ENCODE measurements around the gene MLLT1.

The MLLT1 gene

DNA sequence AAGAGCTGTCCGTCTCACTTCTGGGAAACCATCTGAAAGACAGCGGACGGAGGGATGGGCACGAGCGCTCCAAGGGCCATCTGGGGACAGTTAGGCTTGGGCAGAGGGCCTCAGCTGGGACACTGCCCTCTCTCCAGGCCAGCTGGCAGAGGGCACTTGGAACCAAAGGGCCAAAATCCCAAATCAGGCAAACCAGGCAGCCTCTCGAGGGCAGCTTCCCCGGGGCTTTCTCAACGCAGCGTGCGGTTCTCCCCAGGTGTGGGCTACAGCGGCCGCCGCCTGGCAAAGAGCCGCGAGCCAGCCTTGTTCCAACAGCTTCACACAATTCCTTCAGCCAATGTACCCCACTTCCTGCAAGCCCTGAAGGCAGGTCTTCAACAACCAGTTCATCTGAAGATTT is 5.0 kb downstream of the MLLT1 start:
- no peak for DNase-seq

DNA sequence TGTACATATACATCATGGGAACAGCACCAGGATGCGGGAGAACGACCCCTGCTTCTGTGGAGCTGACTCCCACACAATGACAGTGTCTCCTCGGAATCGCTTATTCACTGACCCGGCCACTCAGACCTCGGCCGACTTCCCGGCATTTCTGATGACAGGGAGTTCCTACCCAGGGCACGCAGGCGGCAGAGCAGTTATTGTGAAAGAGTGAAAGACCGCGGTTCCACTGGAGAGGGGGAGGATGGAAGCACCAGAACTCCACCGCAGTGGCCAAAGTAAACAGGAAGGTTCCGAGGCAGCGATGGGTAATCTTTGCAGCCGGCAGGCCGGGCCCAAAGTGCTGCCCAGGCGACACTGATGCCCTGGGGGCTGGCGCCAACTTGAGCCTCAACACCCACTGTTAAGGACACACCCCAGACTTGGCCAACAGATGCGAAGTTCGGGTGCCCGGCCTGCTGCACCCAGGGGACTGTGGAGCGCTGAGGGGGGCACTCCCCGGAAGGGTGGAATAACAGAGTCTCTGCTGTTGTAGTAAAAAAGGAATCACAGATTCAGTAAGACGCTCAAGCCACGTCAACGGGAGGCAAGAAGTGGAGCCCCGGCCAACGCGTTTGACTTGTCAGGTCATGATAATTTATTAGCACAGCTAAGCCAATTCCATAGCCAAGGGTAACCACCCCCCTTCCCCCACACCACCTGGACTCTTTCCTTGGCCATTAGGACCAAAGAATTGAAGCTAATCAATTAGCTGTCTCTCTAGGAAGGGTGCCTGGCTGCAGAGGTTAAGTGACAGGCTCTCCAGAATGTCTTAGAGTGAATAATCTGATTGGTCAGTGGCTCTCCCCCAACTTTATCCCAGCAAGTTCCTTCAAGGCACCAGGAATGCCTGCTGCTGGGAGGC is 5.8 kb downstream of the MLLT1 start:
- no peak for DNase-seq

DNA sequence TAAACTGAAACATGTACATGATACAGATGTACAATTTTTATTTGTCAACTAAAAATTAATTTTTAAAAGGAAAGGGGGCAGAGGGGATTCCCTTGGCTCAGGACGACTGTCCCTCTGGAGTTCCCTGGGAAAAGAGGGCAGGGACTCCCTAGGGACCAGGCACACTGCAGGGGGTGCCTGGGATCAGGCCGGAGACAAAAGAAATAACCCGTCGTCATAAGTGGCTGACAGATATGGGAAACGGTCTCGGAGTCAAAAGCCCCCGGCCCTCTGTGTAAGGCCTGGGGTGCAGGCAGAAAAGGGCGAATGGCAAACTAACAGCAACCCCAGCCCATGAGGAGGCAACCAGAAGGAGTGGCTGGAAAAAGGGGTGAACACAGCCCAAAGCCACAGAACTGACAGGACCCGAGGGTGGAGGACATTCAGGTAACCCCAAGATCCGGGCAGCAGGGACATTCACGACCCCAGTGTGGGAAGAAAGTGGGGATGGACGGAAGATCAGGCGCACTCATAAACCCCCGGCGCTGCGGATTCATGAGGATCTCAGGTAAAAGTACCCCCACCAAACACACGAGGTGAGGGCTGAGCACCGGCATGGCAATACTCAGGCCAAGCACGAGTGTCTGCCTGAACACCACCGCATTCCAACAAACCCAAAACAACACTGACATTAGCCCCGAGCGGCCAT is 6.7 kb downstream of the MLLT1 start:
- DNase-seq = no peak

DNA sequence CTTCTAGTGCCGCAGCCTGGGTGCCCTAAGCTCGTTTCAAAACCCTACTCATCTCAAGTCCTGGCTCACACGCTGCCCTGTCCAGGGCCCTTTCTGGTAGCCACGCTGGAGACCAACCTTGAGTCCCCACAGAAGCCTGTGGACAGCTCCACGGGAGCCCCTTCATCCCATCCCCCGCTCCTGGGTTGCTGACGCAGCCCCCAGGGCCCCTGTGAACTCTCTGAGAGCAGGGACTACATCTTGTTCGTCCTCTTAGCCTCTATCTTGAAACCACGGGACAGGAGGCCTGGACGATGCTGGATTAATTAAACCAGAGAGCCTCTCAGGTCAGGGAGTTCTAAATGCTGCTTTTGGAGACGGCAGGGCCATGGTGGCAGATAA is 7.4 kb downstream of the MLLT1 start:
- no peak for DNase-seq

DNA sequence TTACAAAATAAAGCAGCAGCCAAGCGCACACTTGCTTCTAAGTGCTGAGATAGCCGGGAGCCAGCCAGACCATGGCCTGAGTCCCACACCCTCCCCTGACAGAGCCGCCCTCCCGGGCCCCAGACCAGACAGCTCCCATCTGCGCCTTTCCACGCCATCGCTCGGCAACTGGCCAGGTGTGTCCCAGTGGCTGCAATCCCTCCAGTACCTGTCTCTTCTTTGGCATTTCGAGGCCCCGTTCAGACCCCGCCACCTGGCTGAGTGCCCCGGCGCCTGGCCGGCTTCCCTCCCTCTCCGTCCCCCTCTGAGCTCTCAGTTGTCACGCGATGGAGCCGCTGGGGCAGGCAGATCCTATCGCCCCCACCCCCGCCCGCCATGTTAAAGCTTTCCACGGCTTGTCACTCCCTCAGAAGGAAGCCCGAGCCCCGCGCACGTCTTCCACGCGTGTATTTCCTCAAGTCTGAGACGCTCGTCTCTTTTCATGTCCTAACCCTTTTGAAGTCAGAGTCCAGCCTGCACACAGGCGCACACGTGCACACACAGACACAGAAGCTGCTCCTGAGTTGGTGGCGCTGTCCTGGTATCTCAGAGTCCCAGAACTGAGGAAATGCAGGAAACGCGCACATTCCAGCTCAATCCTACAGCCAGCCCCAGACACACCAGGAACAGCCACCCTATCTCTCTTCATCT is 7.9 kb downstream of the MLLT1 start:
- DNase-seq = no peak

DNA sequence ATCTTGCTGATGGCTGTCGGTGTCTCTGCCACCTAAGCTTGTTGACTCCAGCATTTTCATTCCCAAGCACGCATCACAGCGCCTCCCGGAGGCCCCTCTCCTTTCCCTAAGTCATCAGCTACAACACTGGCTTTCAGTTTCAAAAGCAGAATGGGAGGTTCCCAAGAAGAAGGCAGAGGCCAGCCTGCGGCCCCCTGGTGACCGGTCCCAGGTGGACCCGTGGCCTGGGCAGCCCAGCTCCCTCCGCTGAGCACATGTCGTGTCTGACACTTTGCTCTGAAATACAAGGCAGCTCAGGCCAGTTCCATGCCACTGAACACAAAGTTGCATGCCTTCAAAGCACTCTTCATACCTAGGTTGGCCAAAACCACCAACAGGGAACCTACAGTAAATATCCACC is 8.5 kb downstream of the MLLT1 start:
- DNase-seq = no peak

DNA sequence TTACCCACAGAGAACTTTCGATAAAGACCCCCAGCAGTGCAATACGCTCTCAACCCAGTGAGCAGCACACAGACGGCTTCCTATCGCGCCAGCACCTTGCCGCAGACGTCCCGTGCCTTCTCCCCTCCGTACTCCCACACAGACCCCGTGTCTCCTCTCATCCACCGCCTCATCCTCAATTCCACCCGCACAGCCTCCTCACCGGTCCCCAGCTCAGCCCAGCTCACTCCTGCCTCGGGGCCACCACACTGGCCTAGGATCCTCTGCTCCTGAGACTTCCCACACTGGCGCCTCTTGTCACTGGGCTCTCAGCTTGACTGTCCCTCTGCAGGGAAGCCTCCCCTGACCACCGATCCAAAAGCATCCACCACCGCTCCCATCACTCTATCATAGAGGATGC is 9.0 kb downstream of the MLLT1 start:
- DNase-seq = no peak

DNA sequence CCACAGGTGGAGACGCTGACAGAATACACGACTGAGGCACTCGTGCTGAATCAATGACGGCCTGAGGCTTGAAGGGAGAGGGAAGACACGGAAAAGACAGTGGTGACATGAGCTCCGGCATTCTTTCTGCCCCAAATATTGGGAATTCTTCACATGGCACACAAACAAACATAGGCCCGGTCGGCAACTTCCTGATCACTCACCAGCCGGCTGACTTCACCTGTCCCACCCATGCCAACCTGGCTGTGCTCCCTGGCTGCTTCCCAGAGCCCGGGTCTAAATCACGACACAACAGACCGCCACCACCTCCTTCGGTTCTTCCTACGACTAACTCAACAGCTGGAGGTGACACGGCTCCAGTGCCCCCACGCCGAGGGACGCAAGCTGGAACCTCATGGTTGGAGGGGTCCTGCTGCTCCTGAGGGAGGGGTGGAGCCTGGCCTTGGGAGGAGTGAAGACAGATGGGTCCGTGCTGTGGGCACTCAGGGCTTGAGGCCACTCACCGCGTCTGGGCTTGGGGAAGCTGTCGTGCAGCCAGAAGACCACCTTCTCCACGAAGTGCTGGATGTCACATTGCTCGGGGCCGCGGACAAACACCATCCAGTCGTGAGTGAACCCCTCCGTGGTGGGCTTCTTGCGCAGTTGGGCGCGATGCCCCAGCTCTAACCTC is 9.6 kb downstream of the MLLT1 start:
- no peak for DNase-seq

DNA sequence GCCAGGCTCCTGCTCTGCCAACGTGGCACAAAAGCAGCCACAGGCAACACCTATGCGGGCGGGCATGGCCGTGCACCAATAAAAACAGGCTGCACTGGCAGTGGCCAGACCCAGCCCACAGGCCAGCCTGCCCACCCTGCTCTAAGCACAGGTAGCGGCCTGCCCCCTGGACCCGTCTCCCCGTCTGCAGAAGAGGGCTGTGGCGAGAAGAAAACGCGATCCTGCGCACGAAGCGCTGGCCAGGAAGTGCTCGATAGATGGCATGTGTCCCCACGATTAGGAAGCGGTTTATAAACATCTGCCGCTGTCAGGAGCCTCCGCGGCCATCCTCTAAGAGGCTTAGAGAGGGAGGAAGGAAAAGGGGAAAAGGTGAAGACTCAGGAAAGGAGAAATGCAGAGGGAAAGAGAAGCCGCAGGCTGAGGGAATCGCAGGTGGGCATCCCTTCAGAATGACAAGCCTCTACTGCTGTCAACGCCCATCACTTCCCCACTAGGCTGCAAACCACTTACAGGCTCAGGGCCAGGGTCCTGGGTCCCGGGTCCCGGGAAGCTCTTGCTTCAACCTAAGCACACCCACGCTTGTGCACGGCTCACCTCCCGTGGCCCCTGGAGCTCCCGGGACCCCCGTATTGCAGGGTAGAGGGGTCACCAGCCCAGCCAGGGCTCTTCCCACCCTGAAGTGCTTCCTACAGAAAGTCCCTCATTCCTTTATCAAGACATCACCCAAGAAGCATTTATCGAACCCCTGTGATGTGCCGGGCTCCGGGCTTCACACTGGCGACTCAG is 10.5 kb downstream of the MLLT1 start:
- DNase-seq = no peak

DNA sequence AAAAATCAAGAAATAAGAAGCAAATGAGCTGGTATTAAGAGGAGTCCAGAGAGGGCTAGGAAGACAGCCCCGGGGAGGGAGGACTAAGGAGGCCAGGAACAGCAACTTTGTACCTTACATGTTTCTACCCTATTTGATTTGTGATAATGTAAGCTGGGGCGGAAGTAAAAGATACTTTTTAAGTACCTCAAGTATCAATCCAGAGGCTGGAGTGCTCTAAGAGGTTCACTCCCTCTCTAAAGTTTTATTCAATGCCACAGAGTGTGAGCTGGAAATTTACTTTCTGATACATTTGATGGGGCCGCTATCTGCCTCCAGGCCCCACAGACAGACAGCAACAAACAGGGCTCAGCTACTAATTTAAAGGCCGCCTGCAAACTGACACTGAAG is 11.4 kb downstream of the MLLT1 start:
- DNase-seq = no peak

DNA sequence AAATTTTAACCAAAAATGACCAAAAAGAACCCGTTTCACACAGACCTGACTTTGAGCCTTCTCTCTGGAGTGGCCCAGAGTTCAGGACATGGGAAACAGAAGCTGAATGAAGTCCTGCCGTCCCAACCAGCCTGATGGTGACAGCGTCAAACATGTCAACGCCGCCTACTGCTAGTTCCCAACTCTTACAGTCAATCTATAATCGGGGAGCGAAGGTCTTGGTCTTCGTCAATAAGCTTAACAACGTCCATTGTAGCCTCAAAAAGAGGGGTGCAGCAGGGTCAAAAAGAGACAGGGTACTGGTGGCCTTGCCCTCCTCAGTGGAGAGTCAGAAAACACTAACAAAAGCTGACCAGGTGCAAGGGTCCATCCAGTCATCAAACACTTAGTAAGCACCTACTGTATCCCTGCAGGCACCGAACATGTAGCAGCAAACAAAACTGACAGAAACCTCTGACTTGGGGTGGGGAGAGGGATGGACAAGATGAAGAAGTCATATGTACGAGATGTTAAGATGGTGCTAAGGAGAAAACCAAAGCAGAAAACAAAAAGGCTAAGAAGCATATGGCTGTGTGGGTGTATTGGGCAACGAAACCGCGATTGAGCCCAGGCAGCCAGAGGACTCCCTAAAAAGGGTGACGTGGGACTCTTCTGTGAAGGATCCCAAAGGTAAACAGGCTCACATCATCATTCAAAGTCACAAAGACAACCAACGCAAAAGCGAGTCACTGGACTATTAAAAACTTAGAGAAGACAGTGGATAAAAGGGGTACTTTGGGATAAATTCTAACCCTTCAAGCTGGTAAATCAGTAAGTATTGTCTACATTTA is 12.0 kb downstream of the MLLT1 start:
- DNase-seq = no peak

DNA sequence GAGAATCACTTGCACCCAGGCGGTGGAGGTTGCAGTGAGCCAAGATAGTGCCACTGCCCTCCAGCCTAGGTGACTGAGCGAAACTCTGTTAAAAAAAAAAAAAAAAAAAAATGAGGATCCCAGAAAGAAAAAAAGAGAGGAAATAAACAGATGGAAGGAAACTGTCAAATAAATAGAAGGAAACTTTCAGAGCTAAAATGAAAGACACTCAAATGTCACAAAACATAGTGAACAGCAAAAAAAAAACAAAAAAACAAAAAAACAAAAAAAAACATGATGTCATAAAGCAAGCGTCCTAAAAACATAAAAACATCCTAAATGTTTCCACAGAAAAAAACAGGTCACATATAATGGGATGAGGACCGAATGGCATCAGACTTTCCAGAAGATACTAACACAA is 15.0 kb downstream of the MLLT1 start:
- no peak for DNase-seq

DNA sequence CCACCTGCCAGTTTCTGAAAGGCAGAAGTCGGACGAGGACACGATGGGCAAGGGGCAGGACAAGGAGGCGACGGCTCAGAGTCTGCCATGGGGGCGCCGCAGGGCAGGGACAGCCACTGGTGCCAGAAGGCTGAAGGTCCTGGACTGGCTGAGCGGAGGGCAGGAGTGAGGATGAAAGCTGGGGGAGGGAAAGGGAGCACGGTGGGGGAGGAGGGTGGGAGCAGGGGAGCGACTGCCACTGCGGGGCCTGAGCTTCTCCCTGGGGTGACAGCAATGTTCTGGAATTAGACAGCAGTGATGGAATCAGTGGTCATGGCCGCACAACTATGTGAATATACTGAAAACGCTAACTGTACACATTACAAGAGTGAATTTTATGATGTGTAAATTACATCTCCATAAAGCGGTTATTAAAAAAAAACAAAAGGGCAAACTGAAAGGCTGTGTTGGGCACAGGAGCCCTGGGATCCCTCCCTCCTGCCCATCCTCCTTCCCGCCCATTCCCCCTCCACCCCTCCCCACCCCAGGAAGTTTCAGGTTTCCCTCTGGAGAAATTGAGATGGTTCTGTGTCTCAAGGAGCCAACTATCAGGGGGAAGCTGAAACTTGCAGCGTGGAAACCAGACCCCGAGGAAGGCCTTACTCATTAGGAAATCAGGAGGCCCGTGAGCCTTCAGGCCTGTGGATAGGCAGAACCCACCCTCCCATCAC is 15.9 kb downstream of the MLLT1 start:
- DNase-seq = no peak

DNA sequence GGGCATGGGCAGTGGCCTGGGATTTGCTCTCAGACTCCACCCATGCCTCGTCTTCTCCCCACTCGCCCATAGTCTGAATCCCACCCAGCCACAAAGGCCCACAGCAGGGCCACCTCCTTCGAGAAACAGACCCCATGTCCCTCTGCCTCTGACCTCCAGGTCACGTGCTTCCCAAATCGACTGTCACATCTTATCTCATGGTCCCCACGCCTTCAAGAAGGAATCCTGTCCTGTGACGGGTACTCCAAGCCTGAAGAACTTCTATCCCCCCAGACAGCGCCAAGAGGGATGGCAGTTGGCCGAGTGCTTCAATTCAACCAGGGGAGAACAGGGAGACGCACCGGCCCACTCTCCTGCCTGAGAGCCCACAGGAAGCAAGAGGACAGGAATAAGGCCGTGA is 16.5 kb downstream of the MLLT1 start:
- DNase-seq = no peak

DNA sequence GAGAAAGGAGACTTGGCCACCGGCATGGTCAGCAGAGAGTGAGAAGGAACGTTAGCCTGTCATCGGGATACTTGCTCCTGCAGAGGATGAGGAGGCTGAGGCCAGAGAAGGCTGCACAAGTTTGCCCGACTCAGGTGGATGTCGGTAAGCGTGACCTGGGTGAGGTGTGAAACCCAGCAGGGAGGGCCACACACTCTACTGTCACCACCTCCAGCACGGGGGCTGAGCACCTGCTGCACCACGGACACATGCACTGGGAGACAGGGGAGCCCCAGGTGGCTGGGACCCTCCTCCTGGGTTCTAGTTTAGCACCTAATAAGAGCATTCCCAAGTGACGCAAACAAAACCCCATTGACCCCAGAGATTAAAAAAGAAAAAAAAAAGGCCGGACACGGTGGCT is 17.3 kb downstream of the MLLT1 start:
- DNase-seq = no peak

DNA sequence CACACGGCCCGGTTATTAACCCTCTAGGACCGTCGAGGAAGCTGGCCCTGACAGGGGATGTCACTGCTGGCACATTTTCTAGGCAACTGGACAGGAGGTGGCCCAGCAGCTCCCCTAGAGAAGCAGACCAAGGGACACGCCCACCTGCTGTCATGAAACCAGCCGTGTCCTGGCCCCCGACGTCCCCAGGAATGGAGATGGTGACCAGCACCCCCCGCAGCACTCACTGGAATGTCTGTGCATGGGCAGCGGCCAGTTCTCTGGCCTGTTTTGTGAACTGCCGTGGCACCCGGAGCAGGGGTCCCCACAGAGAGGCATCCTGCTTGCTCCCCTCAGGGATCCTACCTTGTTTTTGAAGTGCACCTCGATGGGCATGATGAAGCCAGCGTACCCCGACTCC is 17.9 kb downstream of the MLLT1 start:
- no peak for DNase-seq

DNA sequence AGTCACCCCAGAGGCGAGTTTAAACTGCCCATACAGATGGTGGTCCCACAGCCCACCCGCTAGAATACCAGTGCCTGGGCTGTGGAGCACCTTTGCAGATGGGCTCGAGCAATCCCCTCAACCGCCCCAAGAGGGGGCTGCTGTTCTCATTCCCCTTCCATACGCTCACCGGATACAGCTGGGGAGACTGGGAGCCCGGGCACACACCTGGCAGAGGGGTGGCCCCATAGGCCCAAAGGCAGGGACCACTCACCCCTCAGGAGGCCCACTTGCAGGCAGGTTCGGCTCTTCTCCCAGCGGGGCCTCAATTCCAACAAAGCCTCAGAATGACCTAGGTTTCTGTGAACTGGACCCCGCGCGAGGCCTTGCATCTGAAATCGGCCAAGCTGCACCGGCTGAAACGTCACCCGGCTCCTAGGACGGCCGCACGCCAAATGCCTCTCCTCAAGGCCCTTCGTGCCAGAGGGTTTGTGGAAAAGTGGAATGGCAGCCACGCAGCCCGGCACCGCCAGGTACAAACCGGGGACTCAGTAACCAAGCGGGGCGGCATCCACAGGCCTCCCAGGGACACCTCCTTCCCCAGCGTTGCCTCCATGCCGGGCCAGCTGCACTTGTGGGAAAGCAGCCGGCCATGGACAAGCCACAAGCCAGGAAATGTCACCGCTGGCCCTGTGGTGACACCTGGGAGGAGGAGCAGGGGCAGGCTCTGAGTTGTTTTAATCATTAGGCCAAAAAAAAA is 18.7 kb downstream of the MLLT1 start:
- DNase-seq = no peak

DNA sequence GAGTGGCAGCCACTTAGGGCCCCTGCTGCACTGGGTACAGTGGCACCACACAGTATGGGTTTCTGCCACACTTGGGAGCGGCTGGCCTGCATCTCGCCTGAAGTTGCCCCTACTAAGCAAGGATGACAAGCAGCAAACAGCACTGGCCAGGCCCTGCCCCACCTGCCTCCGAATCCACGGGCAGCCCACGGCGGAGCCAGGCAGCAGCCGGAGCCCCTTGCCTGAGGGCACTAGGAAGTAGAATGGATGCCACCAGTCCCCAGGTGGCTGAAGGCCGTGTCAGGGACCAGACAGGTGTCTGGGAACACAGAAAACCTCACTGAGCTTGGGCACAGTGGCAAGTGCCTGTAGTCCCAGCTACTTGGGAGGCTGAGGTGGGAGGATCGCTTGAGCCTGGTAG is 19.4 kb downstream of the MLLT1 start:
- no peak for DNase-seq

DNA sequence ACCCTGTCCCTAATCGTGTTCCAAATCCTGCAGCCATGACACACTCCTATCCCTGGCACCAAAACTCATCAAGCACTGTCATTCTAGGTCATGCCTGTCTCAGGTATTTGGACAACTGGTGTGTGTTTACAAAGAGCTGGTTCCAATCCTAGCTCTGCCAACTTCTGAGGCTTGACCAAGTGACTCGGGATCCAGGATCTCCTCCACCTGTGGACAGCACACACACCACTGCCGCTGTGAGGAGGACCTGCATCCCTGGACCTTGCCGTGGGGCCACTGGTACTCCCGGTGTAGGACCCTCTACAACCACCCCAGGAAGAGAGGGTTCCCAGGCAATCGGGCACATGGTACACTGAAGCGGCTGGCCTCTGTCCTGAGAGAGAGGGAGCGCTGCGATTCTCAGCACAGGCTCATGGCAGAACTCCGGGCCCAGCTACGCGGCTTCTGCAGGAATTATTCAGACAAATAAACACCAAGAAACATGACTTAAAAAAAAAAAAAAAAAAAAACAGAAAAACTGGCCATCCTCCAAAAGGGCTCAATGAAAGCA is 20.4 kb downstream of the MLLT1 start:
- no peak for DNase-seq

DNA sequence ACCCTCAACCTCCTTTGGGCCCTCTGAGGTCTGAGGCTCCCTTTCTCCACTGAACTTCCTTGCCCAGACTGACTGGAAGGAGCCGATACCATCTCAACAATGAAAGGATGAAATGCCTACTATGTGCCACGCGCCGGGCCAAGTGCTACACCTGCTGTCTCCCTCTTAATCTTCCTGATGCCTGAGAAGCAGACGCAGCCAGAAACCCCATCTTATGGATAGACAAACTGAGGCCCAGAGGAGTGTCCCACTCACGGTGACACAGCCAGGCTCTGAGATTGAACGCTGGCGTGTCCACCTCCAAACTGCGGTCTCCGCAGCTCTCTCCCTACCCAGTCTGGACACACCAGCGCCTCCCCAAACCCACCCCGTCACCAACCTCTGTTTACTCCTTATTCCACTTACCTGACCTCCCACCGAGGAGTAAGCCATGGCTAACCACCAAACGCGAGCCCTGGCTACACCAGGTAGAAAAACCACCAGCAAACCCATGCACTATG is 20.9 kb downstream of the MLLT1 start:
- DNase-seq = no peak
